ENCODE measurements around the gene CHGA. TPM values are rescaled to one million over a fixed set of nuclear protein-coding genes. Genes with fewer than 3 reads are reported as not detected.

The CHGA gene
- total and polyA plus RNA-seq, 2 of the 8 experiments (the other 6 are each of a cell fraction or from before 2014, with no cell fraction given), result 17.5 to 28.2 TPM

DNA sequence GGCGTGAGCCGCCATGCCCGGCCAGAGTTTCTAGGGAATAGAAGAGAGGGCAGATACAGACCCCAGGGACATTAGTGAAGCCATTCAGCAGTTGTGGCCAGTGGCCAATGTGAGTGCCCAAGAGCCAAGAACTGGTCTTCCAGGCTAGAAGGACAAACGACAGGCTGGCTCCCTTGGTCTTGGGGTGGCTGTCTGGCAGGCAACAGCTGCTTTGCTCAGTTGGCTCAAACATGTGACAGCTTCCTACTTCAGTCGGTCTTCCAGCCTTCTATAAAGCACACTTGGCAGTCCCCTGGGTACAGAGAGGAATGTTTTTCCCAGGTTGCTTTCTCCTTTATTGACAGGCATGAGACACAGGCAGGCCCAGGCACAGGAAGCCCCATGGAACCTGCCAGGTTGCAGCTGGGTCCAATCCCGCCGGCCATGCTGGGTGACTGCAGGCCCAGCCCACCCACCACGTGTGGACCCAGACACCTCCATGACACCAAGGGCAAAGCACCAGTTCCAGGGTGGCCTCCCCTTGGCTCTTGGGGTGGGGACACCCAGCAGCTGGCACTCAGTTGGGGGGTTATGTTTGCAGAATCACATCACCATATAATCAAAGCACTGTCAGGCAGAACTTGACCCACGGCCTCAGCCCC is 15.4 kb downstream of the CHGA start (continued):
- TF ChIP-seq CHD7 (IDR thresholded peaks at IDR 0.05; ENCODE audit: insufficient replicate concordance, low read length), result no peak
- no peak for TF ChIP-seq SAP30 (IDR thresholded peaks at IDR 0.05; ENCODE audit: insufficient read depth, insufficient replicate concordance, low read length)
- TF ChIP-seq KDM4A (IDR thresholded peaks at IDR 0.05; ENCODE audit: low read depth, low read length, severe bottlenecking), result no peak
- TF ChIP-seq SRF (IDR thresholded peaks at IDR 0.05; ENCODE audit: low read depth, low read length), result no peak
- TF ChIP-seq PHF8 (conservative IDR thresholded peaks at IDR 0.05; ENCODE audit: low read depth, low read length), result no peak
- no peak for TF ChIP-seq SP4 (IDR thresholded peaks at IDR 0.05; ENCODE audit: low read length)
- TF ChIP-seq TAF7 (optimal IDR thresholded peaks at IDR 0.05; ENCODE audit: borderline replicate concordance, low read depth, low read length), result no peak
- TF ChIP-seq, protein P1, sequence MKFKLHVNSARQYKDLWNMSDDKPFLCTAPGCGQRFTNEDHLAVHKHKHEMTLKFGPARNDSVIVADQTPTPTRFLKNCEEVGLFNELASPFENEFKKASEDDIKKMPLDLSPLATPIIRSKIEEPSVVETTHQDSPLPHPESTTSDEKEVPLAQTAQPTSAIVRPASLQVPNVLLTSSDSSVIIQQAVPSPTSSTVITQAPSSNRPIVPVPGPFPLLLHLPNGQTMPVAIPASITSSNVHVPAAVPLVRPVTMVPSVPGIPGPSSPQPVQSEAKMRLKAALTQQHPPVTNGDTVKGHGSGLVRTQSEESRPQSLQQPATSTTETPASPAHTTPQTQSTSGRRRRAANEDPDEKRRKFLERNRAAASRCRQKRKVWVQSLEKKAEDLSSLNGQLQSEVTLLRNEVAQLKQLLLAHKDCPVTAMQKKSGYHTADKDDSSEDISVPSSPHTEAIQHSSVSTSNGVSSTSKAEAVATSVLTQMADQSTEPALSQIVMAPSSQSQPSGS (IDR thresholded peaks at IDR 0.05; ENCODE audit: low read length), result no peak

Data from H1 (cell line).